AG08396 (cell line): ENCODE data around the gene FOLR2.
"Not testable (repeated sequence)": the region's sequence is repeated elsewhere in the genome, so short reads cannot be mapped to it uniquely, and the experiment has no call there.

Source experiments
- DNase-seq: peaks from one replicate; pipeline ENCODE4 v3.0.0; 2012; ENCODE audit warnings: low spot score, mixed read lengths

FOLR2 gene

GRCh38 chr11:72206794-72207193 lies 9.8 kb upstream of the FOLR2 start:
- not testable (repeated sequence) for DNase-seq

- no peak for DNase-seq
Observed at GRCh38 chr11:72208281-72208680, 8.3 kb upstream of the FOLR2 start.

- no peak for DNase-seq
Observed at GRCh38 chr11:72209101-72209500, 7.5 kb upstream of the FOLR2 start.

GRCh38 chr11:72217841-72218240 lies 1.2 kb downstream of the FOLR2 start:
- DNase-seq: no peak

- DNase-seq: no peak
Observed at GRCh38 chr11:72218251-72218745, 1.7 kb downstream of the FOLR2 start.

- DNase-seq: no peak
Observed at GRCh38 chr11:72220696-72221363, 4.2 kb downstream of the FOLR2 start.

GRCh38 chr11:72221386-72222075 lies 4.9 kb downstream of the FOLR2 start:
- no peak for DNase-seq

- no peak for DNase-seq
Observed at GRCh38 chr11:72222106-72222891, 5.7 kb downstream of the FOLR2 start.

GRCh38 chr11:72222907-72223614 lies 6.5 kb downstream of the FOLR2 start:
- peak; percentile 85 for DNase-seq

- DNase-seq: peak; percentile 82
Observed at GRCh38 chr11:72223615-72224563, 7.3 kb downstream of the FOLR2 start.

- peak; percentile 53 for DNase-seq
Observed at GRCh38 chr11:72224564-72225410, 8.2 kb downstream of the FOLR2 start, which contains the start of gene INPPL1. TSS of gene INPPL1 (plus strand) at chr11:72224767. CDS start at chr11:72224985, 218 bp downstream.

GRCh38 chr11:72225411-72225951 lies 8.9 kb downstream of the FOLR2 start:
- DNase-seq: peak; percentile 32

GRCh38 chr11:72226701-72227100 lies 10.1 kb downstream of the FOLR2 start:
- DNase-seq: no peak

- peak; percentile 13 for DNase-seq
Observed at GRCh38 chr11:72227316-72228228, 11.0 kb downstream of the FOLR2 start.

GRCh38 chr11:72228229-72228843 lies 11.7 kb downstream of the FOLR2 start:
- peak; percentile 13 for DNase-seq

- DNase-seq: no peak
Observed at GRCh38 chr11:72228844-72229231, 12.2 kb downstream of the FOLR2 start.

GRCh38 chr11:72229336-72229924 lies 12.8 kb downstream of the FOLR2 start:
- no peak for DNase-seq
